Ishikawa (cell line): ENCODE measurements around the gene SH3YL1.

ENCODE experiments used
- CEBPB ChIP-seq: IDR thresholded peaks from 2 replicates; pipeline ENCODE4 v1.6.1; 2012
- CREB1 ChIP-seq: IDR thresholded peaks from 2 replicates; pipeline ENCODE4 v1.6.1; 2012; ENCODE audit warnings: low read depth
- EGR1 ChIP-seq: IDR thresholded peaks from 2 replicates; pipeline ENCODE4 v1.6.1; 2012
- EP300 ChIP-seq: IDR thresholded peaks from 2 replicates; pipeline ENCODE4 v1.6.1; 2012; ENCODE audit warnings: borderline replicate concordance
- RAD21 ChIP-seq: IDR thresholded peaks from 2 replicates; pipeline ENCODE4 v1.6.1; 2012; ENCODE audit warnings: low read depth
- TCF12 ChIP-seq: IDR thresholded peaks from 2 replicates; pipeline ENCODE4 v1.6.1; 2012; ENCODE audit warnings: low read depth
- TEAD4 ChIP-seq: IDR thresholded peaks from 2 replicates; pipeline ENCODE4 v1.6.1; 2012
- YY1 ChIP-seq: IDR thresholded peaks from 2 replicates; pipeline ENCODE4 v1.6.1; 2012; ENCODE audit warnings: low read depth
- ZBTB7A ChIP-seq: IDR thresholded peaks from 2 replicates; pipeline ENCODE4 v1.6.1; 2012; ENCODE audit warnings: low read depth
- TF ChIP-seq, protein P1 (sequence below): IDR thresholded peaks from 2 replicates; pipeline ENCODE4 v1.6.1; 2012; ENCODE audit warnings: low read depth, mild to moderate bottlenecking
- TF ChIP-seq, protein P2 (sequence below): IDR thresholded peaks from 2 replicates; pipeline ENCODE4 v1.6.1; 2012

DNA sequence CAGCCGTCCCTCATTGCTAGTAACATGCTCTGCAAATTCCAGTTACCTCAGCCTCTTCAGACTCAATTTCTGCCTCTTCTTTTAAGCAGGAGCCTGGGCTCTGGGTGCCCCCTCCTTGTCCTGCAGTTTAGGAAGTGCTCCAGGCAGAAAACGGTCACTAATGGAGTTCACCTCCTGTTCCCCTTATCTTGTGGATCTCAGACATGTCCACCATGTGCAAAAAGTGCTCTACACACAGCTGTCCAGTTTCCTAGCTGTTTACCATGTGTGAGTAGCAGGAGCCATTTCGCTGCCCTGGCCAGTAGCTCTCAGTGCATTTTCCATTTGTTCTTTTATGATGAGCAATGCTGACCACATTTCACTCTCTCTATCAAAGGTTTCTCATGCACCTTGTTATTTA lies 4.9 kb downstream of the SH3YL1 start:
- TF ChIP-seq RAD21 (no peak), YY1 (no peak), CEBPB (no peak), CREB1 (no peak), TEAD4 (no peak), ZBTB7A (no peak), TCF12 (no peak), EP300 (no peak), EGR1 (no peak)
- TF ChIP-seq, protein P1, sequence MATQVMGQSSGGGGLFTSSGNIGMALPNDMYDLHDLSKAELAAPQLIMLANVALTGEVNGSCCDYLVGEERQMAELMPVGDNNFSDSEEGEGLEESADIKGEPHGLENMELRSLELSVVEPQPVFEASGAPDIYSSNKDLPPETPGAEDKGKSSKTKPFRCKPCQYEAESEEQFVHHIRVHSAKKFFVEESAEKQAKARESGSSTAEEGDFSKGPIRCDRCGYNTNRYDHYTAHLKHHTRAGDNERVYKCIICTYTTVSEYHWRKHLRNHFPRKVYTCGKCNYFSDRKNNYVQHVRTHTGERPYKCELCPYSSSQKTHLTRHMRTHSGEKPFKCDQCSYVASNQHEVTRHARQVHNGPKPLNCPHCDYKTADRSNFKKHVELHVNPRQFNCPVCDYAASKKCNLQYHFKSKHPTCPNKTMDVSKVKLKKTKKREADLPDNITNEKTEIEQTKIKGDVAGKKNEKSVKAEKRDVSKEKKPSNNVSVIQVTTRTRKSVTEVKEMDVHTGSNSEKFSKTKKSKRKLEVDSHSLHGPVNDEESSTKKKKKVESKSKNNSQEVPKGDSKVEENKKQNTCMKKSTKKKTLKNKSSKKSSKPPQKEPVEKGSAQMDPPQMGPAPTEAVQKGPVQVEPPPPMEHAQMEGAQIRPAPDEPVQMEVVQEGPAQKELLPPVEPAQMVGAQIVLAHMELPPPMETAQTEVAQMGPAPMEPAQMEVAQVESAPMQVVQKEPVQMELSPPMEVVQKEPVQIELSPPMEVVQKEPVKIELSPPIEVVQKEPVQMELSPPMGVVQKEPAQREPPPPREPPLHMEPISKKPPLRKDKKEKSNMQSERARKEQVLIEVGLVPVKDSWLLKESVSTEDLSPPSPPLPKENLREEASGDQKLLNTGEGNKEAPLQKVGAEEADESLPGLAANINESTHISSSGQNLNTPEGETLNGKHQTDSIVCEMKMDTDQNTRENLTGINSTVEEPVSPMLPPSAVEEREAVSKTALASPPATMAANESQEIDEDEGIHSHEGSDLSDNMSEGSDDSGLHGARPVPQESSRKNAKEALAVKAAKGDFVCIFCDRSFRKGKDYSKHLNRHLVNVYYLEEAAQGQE, result no peak
- TF ChIP-seq, protein P2, sequence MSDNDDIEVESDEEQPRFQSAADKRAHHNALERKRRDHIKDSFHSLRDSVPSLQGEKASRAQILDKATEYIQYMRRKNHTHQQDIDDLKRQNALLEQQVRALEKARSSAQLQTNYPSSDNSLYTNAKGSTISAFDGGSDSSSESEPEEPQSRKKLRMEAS, result no peak
